GM21717 (cell line): ENCODE results near the gene WNT6.

Experiments
- ATAC-seq: cut with Tn5 transposase; IDR thresholded peaks from one replicate; pipeline ENCODE4 v1.9.1; 2021; ENCODE audit warnings: mild to moderate bottlenecking, moderate library complexity; ENCODE audit not compliant: unreplicated experiment

The WNT6 gene

GRCh38 chr2:218890369-218890768, 30.8 kb downstream of the WNT6 start:
- ATAC-seq = no peak

- no peak for ATAC-seq
These were observed 31.9 kb downstream of the WNT6 start for GRCh38 chr2:218891275-218892135.

DNA sequence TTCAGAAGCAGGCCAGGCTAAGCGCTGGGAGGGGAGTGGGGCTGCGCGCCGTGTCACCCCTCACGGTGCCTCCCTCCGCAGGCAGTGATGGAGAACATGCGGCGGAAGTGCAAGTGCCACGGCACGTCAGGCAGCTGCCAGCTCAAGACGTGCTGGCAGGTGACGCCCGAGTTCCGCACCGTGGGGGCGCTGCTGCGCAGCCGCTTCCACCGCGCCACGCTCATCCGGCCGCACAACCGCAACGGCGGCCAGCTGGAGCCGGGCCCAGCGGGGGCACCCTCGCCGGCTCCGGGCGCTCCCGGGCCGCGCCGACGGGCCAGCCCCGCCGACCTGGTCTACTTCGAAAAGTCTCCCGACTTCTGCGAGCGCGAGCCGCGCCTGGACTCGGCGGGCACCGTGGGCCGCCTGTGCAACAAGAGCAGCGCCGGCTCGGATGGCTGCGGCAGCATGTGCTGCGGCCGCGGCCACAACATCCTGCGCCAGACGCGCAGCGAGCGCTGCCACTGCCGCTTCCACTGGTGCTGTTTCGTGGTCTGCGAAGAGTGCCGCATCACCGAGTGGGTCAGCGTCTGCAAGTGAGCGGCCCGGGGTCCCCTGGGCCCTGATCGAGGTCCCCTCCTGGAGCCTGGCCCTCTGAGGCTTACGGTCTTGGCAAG, 33.2 kb downstream of the WNT6 start:
- ATAC-seq = peak; percentile 32

- no peak for ATAC-seq
These were observed 33.9 kb downstream of the WNT6 start for GRCh38 chr2:218893349-218894150.

DNA sequence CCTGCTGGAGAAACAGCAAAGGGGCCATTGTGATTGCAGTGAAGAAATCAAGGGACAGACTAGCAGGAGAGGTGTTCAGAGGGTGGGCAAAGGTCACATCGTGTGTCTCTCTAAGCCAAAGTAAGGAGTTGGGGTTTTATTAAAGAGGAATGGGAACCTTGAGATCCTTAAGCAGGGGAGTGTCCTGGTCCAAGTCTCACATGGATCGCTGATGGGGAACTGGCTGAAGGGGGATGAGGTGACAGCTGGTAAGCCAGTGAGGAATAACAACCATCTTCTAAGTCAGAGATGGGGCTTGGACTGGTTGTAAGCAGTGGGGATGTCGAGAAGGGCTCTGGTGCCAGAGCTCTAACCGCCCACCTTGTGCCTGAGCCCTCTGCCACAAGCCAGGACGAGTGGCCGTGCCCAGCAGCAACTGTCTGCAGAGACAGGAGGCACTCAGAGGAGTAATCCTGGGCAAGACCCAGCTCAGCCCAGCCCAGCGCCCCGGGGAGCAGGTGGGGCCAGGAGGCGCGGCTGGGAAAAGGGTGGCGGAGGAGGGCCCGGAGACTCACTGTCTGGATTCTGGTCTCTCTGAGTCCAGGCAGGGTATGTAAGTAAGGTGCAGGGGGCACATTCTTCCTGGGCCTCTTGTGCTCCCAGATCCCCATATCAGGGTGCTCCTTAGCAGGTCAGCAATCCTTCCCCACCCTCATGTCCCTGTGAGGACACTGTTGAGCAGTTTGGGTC, 34.7 kb downstream of the WNT6 start:
- ATAC-seq = no peak

GRCh38 chr2:218894880-218895157, 35.2 kb downstream of the WNT6 start:
- no peak for ATAC-seq

- no peak for ATAC-seq
These were observed 35.7 kb downstream of the WNT6 start for GRCh38 chr2:218895326-218895725.

DNA sequence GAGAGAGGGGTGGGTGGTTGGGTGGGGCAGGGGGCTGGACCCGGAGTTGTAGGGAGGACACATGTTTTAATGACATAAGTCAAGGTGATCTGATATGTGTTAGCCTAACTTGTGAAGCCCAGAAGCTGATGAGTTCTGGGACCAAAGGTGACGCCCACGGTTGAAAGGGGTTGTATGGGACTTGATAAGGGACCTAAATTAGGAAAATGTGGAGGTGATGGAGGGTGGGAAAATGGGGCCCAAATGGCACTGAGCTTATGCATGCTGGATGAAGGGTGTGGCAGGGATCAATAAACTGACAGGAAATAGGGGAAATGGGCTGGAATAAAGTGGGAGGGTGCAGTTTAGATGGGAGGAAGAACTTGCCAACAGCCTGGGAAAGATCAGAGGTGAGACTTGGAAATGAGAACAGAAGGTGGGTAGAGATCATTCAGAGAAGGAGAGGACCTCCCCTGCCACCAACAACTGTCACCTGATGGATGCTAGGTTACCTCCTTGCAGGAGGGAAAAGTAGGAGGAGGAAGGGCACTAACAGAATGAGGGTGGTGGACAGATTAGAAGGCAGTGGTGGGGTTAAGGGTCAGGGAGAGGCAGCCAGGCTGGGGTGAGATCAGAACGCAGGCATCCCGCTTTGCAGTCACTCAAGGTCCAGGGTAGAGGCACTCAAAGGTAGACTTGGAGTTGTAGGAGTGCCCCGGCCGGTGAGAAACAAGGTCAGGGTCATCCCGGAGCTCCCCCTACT, 36.3 kb downstream of the WNT6 start:
- ATAC-seq = peak; percentile 21

- peak; percentile 57 for ATAC-seq
These were observed 37.1 kb downstream of the WNT6 start for GRCh38 chr2:218896501-218897393.

- ATAC-seq = peak; percentile 3
These were observed 37.9 kb downstream of the WNT6 start for GRCh38 chr2:218897394-218898108.

- no peak for ATAC-seq
These were observed 38.7 kb downstream of the WNT6 start for GRCh38 chr2:218898109-218898878.

DNA sequence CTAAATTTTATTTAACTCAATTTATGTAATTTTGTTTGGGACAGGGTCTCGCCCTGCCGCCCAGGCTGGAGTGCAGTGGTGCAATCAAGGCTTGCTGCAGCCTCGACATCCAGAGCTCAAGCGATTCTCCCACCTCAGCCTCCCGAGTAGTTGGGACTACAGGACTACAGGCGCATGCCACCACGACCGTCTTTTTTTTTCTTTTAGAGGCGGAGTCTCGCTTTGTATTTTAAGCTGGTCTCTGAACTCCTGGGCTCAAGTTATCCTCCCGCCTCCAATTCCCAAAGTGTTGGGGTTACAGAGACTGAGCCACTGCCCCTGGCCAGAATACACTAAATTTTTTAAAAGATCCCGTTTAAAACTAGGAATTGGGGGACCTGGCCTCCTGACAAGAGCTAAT, 39.5 kb downstream of the WNT6 start:
- no peak for ATAC-seq

DNA sequence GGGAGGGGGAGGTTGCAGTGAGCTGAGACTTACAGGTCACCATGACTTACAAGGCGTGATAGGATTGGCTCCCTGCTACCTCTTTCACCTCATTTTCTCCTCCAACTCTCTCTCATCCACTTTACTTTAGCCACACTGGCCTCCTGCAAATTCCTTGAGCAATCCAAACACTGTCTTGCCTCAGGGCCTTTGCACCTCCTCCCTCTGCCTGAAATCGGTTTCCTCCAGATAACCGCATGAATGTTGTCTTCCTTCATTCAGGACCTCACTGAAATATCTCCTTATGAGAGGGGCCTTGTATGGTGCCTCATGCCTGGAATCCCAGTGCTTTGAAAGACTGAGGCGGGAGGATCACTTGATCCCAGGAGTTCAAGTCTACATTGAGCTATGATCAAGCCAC, 42.8 kb downstream of the WNT6 start:
- ATAC-seq = no peak

GRCh38 chr2:218904176-218904575, 44.6 kb downstream of the WNT6 start:
- ATAC-seq = no peak

DNA sequence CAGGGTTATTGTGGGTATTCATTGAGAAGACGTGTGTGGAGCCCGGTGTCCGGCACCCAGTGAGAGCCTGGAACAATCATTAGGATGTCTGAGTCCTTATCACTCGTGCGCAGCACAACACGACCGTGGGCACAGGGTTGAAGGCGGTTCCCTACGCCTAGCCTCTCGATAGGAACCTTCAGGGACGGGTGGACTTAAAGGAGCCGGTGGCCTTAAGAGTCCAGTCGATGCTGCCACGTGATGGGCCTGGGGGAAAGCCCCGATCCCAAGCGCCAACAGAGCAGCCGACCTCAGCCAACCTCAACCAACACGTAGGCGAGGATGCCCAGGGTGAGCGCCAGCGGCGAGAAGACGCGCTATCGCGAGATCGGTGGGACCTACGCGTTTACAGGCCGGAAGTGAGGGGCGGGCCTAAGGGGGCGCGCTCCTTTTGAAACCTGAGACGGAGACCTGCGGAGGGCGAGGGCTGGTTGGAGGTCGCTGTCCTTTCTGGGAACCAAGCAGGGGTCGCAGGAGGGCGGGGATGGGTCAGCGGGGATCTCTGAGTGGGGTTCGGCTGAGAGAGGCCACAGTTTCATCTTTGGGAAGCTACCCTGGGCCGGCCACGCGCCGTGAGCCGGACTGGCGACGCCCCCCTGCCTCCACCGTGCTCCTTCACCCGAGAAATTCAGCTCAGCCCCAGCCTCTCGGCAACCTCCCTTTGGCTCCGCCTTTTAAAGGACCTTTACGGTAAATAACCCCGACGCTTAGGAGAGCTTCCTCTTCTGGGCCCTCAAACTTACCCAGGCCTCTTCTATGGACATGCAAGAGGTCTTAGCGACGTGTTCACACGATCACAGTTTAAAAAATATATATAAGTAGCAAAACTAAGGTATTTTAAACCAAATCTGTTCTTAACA, 49.4 kb downstream of the WNT6 start:
- ATAC-seq = peak; percentile 89

- ATAC-seq = no peak
These were observed 51.1 kb downstream of the WNT6 start for GRCh38 chr2:218910741-218911140.

DNA sequence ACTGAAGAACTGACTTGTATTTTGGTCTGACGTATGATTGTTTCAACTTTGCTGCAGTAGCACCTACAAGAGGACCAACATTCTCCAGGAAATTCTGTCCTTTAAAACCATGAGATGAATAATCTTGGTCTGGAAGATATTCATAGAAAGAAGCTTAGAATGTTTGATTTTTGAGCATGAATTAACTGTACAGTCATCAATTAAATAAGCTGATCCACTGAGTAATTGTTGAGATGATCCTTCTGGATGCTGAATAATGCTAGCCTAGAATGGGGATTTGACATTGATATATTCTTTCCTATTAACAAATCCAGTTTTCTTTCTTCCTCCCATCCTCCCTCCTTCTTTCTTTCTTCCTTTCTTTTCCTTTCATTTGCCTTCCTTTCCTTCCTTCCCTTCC, 60.9 kb downstream of the WNT6 start:
- ATAC-seq = no peak
